ENCODE results near the gene SPRED3.

DNA sequence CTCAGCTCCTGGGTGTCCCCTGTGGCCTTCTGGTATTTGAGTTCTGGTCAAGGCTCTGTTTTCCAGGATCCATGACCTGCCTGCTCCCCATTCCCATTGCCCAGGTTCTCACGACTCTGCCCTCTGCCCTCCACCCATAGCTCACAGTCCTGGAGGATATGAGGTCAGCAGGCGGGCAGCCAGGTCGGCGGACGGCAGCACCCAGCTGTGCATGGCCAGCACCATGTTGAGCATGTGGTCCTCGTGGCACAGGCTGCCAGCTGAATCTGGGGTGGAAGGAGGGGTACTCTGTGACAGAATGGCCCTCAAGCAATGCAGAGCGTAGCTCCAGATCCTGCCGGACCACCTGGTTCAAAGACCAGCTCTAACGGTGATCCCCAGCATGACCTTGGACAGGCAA is 32.4 kb downstream of the SPRED3 start:
- TF ChIP-seq CTCF (conservative IDR thresholded peaks at IDR 0.05 in 1 of 2, IDR thresholded peaks at IDR 0.05 in 1 of 2; ENCODE audit: low read depth in 1 of 2, low read length in 2 of 2) (no peak), EZH2 (IDR thresholded peaks at IDR 0.05; ENCODE audit: low read length, missing control alignments) (no peak)

Measured in fibroblast of lung (primary cell).